Nephron (organoid): ENCODE measurements around the gene RPP14.
"Not testable (repeated sequence)": the region's sequence is repeated elsewhere in the genome, so short reads cannot be mapped to it uniquely, and the experiment has no call there.

Source experiments
- H3K27ac Mint-ChIP-seq, 3 experiments: 2 replicates each; pipeline ENCODE4 v1.8.0; 2020; ENCODE audit warnings: mixed read lengths in 3 of 3, mild to moderate bottlenecking in 2 of 3, moderate library complexity in 1 of 3
- H3K27me3 Mint-ChIP-seq: 2 replicates; pipeline ENCODE4 v1.8.0; 2021; ENCODE audit warnings: low read depth, mild to moderate bottlenecking, moderate library complexity, mixed read lengths
- H3K36me3 Mint-ChIP-seq: 2 replicates; pipeline ENCODE4 v1.8.0; 2020; ENCODE audit warnings: low read depth, mixed read lengths
- H3K4me1 Mint-ChIP-seq: 2 replicates; pipeline ENCODE4 v1.8.0; 2020; ENCODE audit warnings: mixed read lengths
- H3K4me3 Mint-ChIP-seq, 3 experiments: 2 replicates each; pipeline ENCODE4 v1.8.0; 2020; ENCODE audit warnings: mild to moderate bottlenecking in 3 of 3, mixed read lengths in 3 of 3, moderate library complexity in 2 of 3
- H3K9me3 Mint-ChIP-seq: 2 replicates; pipeline ENCODE4 v1.8.0; 2020; ENCODE audit warnings: mixed read lengths
- TF ChIP-seq, protein P1 (sequence below), 3 experiments: fragments of 200-600 bp; sonication (generic); IDR thresholded peaks; one replicate each; pipeline ENCODE4 v1.5.0; 2021; ENCODE audit warnings: antibody characterized with exemption in 3 of 3; ENCODE audit not compliant: unreplicated experiment in 3 of 3

The RPP14 gene

DNA sequence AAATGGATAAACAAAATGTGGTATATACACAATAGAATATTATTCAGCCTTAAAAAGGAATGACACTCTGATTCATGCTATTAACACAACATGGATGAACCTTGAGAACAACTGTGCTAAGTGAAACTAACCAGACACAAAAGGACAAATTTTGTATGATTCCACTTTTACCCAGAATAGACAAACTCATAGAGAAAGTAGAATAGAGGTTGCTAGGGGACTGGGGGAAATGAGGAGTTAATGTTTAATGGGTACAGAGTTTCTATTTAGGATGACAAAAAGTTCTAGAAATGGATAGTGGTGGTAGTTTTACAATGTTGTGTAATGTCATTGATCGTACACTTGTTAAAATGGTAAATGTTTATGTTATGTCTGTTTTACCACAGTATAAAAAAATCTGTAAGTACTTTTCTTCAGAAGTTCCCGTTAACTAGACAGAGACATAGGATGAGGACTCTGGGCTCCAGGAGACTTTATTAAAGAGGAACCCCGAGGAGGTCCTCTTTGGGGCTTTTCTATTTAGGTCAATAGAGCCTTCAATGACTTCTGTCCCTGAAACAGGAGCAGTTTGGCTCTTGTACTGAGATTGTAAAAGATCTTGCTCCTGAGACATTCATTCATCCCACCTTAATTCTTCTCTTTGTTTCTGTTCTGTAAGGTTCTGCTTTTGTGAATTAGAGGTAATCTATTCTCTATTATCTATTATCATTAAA, 43.9 kb upstream of the RPP14 start:
- H3K4me1 Mint-ChIP-seq = no peaks in the 10 kb centered on the region
- H3K36me3 Mint-ChIP-seq = peaks cover 11% of the 10 kb centered on the region
- H3K9me3 Mint-ChIP-seq = no peaks in the 10 kb centered on the region
- H3K27ac Mint-ChIP-seq = no peak overlapping the region
- no peaks in the 10 kb centered on the region for H3K27me3 Mint-ChIP-seq
- no peak overlapping the region for H3K4me3 Mint-ChIP-seq
- TF ChIP-seq, protein P1, sequence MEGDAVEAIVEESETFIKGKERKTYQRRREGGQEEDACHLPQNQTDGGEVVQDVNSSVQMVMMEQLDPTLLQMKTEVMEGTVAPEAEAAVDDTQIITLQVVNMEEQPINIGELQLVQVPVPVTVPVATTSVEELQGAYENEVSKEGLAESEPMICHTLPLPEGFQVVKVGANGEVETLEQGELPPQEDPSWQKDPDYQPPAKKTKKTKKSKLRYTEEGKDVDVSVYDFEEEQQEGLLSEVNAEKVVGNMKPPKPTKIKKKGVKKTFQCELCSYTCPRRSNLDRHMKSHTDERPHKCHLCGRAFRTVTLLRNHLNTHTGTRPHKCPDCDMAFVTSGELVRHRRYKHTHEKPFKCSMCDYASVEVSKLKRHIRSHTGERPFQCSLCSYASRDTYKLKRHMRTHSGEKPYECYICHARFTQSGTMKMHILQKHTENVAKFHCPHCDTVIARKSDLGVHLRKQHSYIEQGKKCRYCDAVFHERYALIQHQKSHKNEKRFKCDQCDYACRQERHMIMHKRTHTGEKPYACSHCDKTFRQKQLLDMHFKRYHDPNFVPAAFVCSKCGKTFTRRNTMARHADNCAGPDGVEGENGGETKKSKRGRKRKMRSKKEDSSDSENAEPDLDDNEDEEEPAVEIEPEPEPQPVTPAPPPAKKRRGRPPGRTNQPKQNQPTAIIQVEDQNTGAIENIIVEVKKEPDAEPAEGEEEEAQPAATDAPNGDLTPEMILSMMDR (IDR thresholded peaks at IDR 0.05; ENCODE audit: unreplicated experiment in 3 of 3) = no peak

DNA sequence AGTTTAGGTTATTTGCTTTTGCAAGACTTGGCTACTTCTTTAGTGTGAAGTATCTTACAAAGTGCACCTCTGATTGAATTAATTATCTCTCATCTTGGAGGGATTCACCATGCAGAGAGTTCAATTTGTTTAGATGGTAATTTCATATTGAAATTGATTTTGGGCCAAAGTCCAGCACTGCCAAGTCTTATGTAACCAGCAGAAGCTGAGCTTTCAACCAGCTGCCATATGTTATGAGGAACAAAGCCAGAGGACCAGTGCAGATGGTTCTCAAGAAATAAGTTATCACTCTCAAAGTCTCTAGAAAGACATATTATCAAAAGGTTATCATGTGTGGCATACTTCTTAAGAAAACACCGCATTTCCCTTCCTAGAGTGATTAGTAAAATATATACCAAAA, 39.5 kb upstream of the RPP14 start:
- TF ChIP-seq, protein P1 (IDR thresholded peaks at IDR 0.05; ENCODE audit: unreplicated experiment in 3 of 3) = no peak
- no peaks in the 10 kb centered on the region for H3K27me3 Mint-ChIP-seq
- H3K36me3 Mint-ChIP-seq = peaks cover 13% of the 10 kb centered on the region
- no peak overlapping the region for H3K4me3 Mint-ChIP-seq
- H3K27ac Mint-ChIP-seq = no peak overlapping the region
- H3K4me1 Mint-ChIP-seq = no peaks in the 10 kb centered on the region
- no peaks in the 10 kb centered on the region for H3K9me3 Mint-ChIP-seq

DNA sequence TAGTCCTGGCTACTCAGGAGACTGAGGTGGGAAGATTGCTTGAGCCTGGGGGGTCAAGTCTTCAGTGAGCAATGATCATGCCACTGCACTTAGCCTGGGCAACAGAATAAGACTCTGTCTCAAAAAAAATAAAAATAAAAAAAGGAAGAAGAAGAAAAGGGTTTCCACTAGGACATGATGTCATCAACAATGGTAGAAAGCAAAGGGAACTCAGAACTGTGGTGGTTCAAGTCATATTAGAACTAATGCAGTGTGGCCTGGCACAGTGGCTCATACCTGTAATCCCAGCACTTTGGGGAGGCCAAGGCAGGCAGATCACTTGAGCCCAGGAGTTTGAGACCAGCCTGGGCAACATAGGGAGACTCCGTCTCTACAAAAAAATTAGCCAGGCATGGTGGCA, 38.5 kb upstream of the RPP14 start:
- not testable (repeated sequence) for H3K4me3 Mint-ChIP-seq, H3K9me3 Mint-ChIP-seq, H3K4me1 Mint-ChIP-seq, H3K27ac Mint-ChIP-seq, H3K27me3 Mint-ChIP-seq
- peaks cover 18% of the 10 kb centered on the region for H3K36me3 Mint-ChIP-seq

DNA sequence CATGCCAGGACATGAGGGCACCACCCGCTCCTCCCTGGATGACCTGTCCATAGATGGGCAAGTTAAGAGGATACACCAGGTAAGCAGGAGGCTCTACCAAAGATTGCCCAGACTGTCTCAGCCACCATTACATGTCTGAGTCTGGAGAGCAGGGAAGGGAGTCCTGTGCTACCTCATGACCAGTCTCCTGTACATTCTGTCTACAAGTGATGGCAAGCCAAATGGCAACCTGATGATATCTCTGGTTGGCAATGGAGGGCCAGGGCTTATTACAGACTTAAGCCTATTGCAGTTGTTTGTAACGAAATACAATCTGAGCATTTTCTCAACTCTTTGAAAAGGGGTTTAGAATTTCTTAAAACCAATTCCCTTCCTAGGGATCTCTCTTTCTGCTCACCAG, 36.7 kb upstream of the RPP14 start:
- no peaks in the 10 kb centered on the region for H3K9me3 Mint-ChIP-seq
- no peaks in the 10 kb centered on the region for H3K4me1 Mint-ChIP-seq
- H3K4me3 Mint-ChIP-seq = no peak overlapping the region
- TF ChIP-seq, protein P1 (IDR thresholded peaks at IDR 0.05; ENCODE audit: unreplicated experiment in 3 of 3) = no peak
- H3K36me3 Mint-ChIP-seq = peaks cover 32% of the 10 kb centered on the region
- H3K27me3 Mint-ChIP-seq = no peaks in the 10 kb centered on the region
- no peak overlapping the region for H3K27ac Mint-ChIP-seq

DNA sequence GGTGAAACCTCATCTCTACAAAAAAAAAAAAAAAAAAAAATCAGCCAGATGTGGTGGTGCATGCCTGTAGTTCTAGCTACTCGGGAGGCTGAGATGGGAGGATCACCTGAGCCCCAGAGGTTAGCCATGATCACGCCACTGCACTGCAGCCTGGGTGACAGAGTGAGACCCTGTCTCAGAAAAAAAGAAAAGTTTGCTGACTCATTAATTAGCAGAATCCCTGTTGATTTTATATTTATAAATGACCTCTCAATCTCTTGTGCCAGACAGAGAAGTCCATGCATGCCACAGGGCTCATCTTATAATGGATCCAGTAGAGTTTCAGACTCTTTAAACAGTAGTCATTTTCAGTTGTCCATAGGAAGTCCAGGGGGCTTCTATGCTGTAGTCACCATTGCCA, 35.6 kb upstream of the RPP14 start:
- TF ChIP-seq, protein P1 (IDR thresholded peaks at IDR 0.05; ENCODE audit: unreplicated experiment in 3 of 3) = no peak
- Mint-ChIP-seq H3K27me3 (no peaks in the 10 kb centered on the region), H3K4me1 (no peaks in the 10 kb centered on the region), H3K27ac (no peak overlapping the region), H3K9me3 (peaks cover 3% of the 10 kb centered on the region), H3K4me3 (no peak overlapping the region), H3K36me3 (peaks cover 40% of the 10 kb centered on the region)

DNA sequence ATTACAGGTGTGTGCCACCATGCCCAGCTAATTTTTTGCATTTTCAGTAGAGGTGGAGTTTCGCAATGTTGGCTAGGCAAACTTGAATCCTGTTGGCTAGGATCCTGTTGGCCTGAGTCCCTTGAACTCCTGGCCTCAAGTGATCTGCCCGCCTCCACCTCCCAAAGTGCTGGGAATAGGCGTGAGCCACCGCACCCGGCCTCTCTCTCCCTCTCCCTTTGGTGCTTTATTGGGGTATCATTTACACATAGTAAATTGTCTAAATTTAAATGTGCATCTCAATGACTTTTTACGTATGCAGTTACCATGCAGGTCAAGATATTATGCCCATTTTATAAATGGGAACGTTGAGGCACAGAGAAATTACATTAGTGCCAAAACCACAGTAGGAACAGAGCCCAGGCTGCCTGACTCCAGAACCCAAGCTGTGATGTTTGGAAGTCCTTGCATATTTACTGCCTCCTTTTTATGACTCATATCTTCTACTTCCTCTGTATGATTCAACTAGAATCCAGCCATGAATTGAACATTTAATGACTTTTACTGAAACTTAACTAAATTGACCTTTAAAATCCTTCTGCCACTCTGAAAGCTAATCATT, 34.0 kb upstream of the RPP14 start:
- peaks cover 5% of the 10 kb centered on the region for H3K9me3 Mint-ChIP-seq
- H3K27ac Mint-ChIP-seq = no peak overlapping the region
- no peak overlapping the region for H3K4me3 Mint-ChIP-seq
- no peaks in the 10 kb centered on the region for H3K27me3 Mint-ChIP-seq
- TF ChIP-seq, protein P1 (IDR thresholded peaks at IDR 0.05; ENCODE audit: unreplicated experiment in 3 of 3) = no peak
- H3K36me3 Mint-ChIP-seq = peaks cover 56% of the 10 kb centered on the region
- H3K4me1 Mint-ChIP-seq = no peaks in the 10 kb centered on the region
